ENCODE measurements around the gene STARD5.

DNA sequence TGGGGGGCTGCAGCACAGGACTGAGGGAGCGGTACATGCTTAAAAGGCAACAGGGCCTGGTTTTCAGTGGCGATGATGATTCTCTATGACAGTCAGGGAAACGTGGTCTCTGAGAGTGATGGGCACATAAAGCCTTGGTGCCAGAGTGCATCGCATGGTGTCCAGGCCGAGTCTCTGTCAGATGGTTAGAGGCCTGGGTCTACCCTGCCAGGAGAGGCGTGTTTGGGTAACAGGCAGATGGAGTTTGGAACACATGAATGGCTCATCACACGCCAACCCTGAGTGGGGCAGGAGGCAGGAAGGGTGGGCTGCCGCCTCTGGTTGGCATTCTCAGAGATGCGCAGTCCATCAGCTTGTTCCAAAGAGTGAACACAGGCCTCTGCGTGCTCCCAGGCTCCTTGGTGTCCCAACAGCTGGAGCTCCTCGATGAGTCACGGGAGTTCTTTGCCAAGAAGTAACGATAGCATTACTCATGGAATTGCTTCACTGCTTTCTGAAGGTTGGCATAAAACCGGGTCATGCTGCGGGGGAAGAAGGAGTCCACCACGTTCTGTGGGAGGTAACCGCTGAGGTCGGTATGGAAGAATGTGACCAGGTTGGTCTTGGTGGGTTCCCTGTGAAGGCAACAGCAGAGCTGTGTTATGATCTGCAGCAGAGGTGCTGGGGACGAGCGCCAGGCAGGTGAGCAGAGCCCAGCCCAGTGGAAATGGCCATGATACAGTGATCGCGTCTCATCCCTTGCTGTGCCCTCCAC, 11.0 kb downstream of the STARD5 start:
- TF ChIP-seq, protein P1, sequence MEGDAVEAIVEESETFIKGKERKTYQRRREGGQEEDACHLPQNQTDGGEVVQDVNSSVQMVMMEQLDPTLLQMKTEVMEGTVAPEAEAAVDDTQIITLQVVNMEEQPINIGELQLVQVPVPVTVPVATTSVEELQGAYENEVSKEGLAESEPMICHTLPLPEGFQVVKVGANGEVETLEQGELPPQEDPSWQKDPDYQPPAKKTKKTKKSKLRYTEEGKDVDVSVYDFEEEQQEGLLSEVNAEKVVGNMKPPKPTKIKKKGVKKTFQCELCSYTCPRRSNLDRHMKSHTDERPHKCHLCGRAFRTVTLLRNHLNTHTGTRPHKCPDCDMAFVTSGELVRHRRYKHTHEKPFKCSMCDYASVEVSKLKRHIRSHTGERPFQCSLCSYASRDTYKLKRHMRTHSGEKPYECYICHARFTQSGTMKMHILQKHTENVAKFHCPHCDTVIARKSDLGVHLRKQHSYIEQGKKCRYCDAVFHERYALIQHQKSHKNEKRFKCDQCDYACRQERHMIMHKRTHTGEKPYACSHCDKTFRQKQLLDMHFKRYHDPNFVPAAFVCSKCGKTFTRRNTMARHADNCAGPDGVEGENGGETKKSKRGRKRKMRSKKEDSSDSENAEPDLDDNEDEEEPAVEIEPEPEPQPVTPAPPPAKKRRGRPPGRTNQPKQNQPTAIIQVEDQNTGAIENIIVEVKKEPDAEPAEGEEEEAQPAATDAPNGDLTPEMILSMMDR (IDR thresholded peaks at IDR 0.05) = no peak
- TF ChIP-seq ZFX (IDR thresholded peaks at IDR 0.05; ENCODE audit: borderline replicate concordance) = no peak
